GM19099 (cell line): ENCODE data around the gene FOXC1.

Experiments
- POLR2A ChIP-seq: IDR thresholded peaks from 3 replicates; pipeline ENCODE4 v1.6.1; 2011; ENCODE audit warnings: low read depth; ENCODE audit not compliant: insufficient read length; ENCODE audit errors: extremely low read depth

Gene FOXC1

GRCh38 chr6:1643111-1643510 lies 33.4 kb downstream of the FOXC1 start:
- no peak for TF ChIP-seq POLR2A

GRCh38 chr6:1643830-1644445 lies 34.2 kb downstream of the FOXC1 start:
- no peak for TF ChIP-seq POLR2A

GRCh38 chr6:1644516-1645060 lies 34.9 kb downstream of the FOXC1 start:
- no peak for TF ChIP-seq POLR2A

- TF ChIP-seq POLR2A: no peak
Measured at GRCh38 chr6:1645466-1646185, 35.9 kb downstream of the FOXC1 start.

GRCh38 chr6:1651362-1651761 lies 41.6 kb downstream of the FOXC1 start:
- TF ChIP-seq POLR2A: no peak

- TF ChIP-seq POLR2A: no peak
Measured at GRCh38 chr6:1652842-1653241, 43.1 kb downstream of the FOXC1 start.

GRCh38 chr6:1654054-1654453 lies 44.3 kb downstream of the FOXC1 start:
- TF ChIP-seq POLR2A: no peak

- TF ChIP-seq POLR2A: no peak
Measured at GRCh38 chr6:1657116-1657770, 47.5 kb downstream of the FOXC1 start.

GRCh38 chr6:1657771-1658165 lies 48.1 kb downstream of the FOXC1 start:
- TF ChIP-seq POLR2A: no peak

GRCh38 chr6:1658212-1659005 lies 48.7 kb downstream of the FOXC1 start:
- no peak for TF ChIP-seq POLR2A

GRCh38 chr6:1659816-1660215 lies 50.1 kb downstream of the FOXC1 start:
- no peak for TF ChIP-seq POLR2A

GRCh38 chr6:1662534-1662933 lies 52.8 kb downstream of the FOXC1 start:
- TF ChIP-seq POLR2A: no peak
